Mucosa of descending colon (tissue), 3 donors: Measurements from ENCODE around the gene ZBTB20. TPM values are rescaled to one million over a fixed set of nuclear protein-coding genes. Genes with fewer than 3 reads are reported as not detected.

Experiments used
- ATAC-seq: fragments of 200-7000 bp; cut with Tn5 transposase; one replicate; pipeline ENCODE4 v1.9.1; 2020; ENCODE audit warnings: mild to moderate bottlenecking, moderate library complexity
- DNase-seq, 3 donors: peaks; one replicate each; pipeline ENCODE4 v3.0.0-alpha.2; 2020
- H3K36me3 ChIP-seq: fragments of 200-600 bp; one replicate; pipeline ENCODE4 v1.8.0; 2021; ENCODE audit warnings: low read depth, mild to moderate bottlenecking
- H3K4me1 ChIP-seq: fragments of 200-600 bp; one replicate; pipeline ENCODE4 v1.8.0; 2021; ENCODE audit warnings: low read depth, mild to moderate bottlenecking
- H3K4me3 ChIP-seq: fragments of 200-600 bp; one replicate; pipeline ENCODE4 v1.8.0; 2021; ENCODE audit warnings: mild to moderate bottlenecking
- H3K9me3 ChIP-seq: fragments of 200-600 bp; one replicate; pipeline ENCODE4 v1.8.0; 2021; ENCODE audit warnings: mild to moderate bottlenecking
- intact Hi-C, 2 donors: fragments of 100-400 bp; cut with DNase I in 1 of 2; cut with micrococcal nuclease in 1 of 2; formaldehyde crosslinking; loops; one replicate each; pipeline versions ENCODE4 v1.11.0 to v1.11.1; 2022; cut with DNase I, micrococcal nuclease
- total RNA-seq, 3 donors: library from RNA; stranded (reverse); fragmentation: NEBNext Ultra II Directional in 2 of 3; extraction: Animal tissue kit (Norgen Biotek cat#: 25700) in 2 of 3; gene quantifications; one replicate each; pipeline versions ENCODE4 v1.2.1 to v1.2.4, GENCODE V29; 2021 to 2023
- TF ChIP-seq, protein P1 (sequence below): fragments of 200-600 bp; IDR thresholded peaks from one replicate; pipeline ENCODE4 v1.8.0; 2022; ENCODE audit warnings: antibody characterized with exemption, mild to moderate bottlenecking
- donor health status: DM: no; HTN: no; CAD: no; lungs with moderate emphysema.
- donor health status: DM: no; HTN: no; CAD: no.
- donor health status: DM: no; HTN: yes; CAD: no.

The ZBTB20 gene
- total RNA-seq, 3 donors from 2014 or later = 30.6 to 85.6 (median 37.3) TPM

DNA sequence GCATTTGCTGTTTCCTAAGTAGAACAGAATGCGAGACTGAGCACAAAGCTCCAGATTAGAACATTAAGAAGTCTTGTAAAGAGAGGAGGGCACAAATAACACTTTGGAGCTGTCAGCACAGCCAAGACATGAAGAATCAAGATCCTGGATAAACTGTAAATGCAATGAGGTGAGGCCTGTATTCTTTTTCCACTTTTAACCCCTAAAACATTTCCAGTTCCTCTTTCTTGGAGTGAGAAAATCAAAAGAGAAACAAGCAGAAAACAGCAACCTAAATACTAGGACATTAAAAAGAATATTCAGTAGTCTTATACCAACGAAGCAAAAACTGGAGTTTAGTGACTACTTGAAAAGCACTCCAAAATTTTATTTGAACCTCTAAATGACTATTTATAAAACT is 204.3 kb downstream of the ZBTB20 start:
- DNase-seq = no peak
- no peaks in the 10 kb centered on the region for H3K4me1 ChIP-seq
- no peaks in the 10 kb centered on the region for H3K9me3 ChIP-seq
- intact Hi-C loops = no loop called here
- no peaks in the 10 kb centered on the region for H3K36me3 ChIP-seq
- ATAC-seq = no peak
- TF ChIP-seq, protein P1, sequence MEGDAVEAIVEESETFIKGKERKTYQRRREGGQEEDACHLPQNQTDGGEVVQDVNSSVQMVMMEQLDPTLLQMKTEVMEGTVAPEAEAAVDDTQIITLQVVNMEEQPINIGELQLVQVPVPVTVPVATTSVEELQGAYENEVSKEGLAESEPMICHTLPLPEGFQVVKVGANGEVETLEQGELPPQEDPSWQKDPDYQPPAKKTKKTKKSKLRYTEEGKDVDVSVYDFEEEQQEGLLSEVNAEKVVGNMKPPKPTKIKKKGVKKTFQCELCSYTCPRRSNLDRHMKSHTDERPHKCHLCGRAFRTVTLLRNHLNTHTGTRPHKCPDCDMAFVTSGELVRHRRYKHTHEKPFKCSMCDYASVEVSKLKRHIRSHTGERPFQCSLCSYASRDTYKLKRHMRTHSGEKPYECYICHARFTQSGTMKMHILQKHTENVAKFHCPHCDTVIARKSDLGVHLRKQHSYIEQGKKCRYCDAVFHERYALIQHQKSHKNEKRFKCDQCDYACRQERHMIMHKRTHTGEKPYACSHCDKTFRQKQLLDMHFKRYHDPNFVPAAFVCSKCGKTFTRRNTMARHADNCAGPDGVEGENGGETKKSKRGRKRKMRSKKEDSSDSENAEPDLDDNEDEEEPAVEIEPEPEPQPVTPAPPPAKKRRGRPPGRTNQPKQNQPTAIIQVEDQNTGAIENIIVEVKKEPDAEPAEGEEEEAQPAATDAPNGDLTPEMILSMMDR = no peak
- no peak overlapping the region for H3K4me3 ChIP-seq

DNA sequence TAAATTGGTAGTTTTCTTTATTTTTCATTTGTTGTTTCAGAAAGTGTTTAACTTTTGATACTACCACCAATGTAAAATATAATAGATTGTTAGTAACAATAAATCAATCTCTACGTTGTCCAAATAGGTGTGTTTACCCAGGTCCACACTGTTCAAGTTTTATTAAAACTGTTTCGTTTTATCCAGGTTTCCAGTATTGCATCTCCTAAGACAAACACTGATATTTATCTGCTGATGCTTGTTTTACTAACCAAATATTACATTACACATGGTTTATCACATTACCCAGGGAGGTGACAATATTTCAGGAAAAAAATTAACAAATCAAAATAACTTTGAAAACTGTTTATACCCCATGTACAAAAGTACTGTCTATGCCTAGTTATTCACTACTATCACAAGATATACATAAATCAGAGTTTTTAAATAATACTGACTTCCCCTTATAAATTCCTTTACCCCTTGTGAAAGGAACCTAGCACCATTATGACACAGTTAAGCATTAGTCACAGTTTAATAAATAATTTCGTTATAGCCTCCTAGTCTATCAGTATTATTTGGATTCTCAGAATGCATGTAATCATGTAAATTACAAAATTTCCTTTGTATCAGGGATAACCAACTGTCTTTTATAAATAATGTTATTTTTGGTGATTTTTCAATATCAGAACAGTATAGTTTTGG is 205.3 kb downstream of the ZBTB20 start:
- ATAC-seq (no peak), DNase-seq (no peak)
- no peaks in the 10 kb centered on the region for H3K9me3 ChIP-seq
- H3K36me3 ChIP-seq = no peaks in the 10 kb centered on the region
- H3K4me3 ChIP-seq = no peak overlapping the region
- TF ChIP-seq, protein P1 = no peak
- intact Hi-C loops = no loop called here
- no peaks in the 10 kb centered on the region for H3K4me1 ChIP-seq

DNA sequence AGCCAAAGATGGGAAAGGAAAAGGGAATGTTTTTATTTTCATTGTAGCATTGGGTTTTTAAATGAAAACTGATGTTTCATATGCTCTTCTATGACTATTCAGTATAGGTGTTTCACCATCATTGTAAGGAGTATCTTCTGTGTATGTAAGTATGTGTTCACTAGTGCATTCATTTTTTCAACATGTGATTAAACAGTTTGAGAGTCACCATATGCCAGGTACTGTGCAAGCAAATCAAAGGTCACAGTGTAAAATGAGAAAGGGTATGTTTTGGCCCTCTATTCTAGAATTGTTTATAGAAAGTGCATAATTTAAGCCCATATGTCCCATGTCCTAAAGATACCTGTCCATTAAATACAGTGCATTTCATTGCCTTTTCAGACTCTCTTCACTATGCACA is 207.2 kb downstream of the ZBTB20 start:
- H3K9me3 ChIP-seq = no peaks in the 10 kb centered on the region
- intact Hi-C loops = no loop called here
- no peak for ATAC-seq
- H3K36me3 ChIP-seq = no peaks in the 10 kb centered on the region
- TF ChIP-seq, protein P1 = no peak
- DNase-seq = no peak
- H3K4me1 ChIP-seq = no peaks in the 10 kb centered on the region
- no peak overlapping the region for H3K4me3 ChIP-seq

DNA sequence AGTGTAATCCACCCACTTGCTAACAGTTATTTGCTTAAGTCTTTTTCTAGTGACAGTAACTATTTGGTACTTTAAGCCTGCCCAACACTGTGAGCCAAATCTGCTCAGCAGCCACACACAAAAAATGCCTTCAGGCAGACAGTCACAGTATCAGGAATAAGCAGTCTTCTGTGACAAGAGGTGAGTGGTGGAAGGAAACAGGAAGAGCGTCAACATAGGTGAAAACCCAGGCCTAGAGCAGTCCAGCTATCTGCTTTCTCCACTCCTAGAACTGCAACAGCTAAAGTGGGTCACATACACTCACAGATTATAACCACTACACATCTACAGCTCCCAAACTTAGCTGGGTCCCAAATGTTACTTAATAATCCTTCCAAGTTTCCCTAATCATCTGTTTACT is 213.7 kb downstream of the ZBTB20 start:
- no peaks in the 10 kb centered on the region for H3K36me3 ChIP-seq
- intact Hi-C loops = no loop called here
- no peaks in the 10 kb centered on the region for H3K9me3 ChIP-seq
- H3K4me1 ChIP-seq = no peaks in the 10 kb centered on the region
- no peak overlapping the region for H3K4me3 ChIP-seq
- TF ChIP-seq, protein P1 = no peak
- ATAC-seq (no peak), DNase-seq (no peak)

DNA sequence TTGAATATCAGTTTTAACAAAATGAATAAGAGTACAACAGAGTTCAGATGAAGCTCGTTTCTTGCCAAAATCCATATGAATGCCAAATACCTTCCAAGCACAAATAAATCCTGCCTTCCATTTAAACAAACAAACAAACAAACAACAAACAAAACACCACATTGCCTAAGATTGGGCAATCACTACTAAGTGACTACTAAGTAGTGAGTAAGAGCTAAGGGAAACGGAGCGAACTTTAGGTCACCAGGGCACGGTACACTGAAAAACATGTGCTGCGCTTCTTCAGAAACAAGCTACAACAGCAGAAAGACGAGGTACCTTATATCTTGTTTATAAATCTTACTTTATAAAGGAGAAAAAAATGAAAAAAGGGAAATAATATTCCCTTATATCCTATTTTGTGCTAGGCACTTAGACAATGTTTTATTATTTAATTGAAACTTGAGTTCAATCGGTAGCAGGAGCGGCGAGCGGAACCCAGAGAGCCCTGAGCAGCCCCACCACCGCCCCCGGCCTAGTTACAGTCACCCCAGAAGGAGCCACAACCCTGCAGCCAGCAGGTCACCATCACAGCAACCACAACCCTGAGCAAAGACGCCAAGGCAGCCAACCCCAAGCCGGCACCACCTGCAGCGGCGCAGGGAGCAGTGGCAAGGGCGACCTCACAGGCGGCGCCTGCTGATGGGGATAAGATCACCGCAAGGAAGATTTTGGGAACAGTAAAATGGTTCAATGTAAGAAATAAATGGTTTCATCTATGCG is 216.9 kb downstream of the ZBTB20 start:
- no peak overlapping the region for H3K4me3 ChIP-seq
- no peak for ATAC-seq
- no peak for DNase-seq
- H3K36me3 ChIP-seq = no peaks in the 10 kb centered on the region
- H3K9me3 ChIP-seq = no peaks in the 10 kb centered on the region
- H3K4me1 ChIP-seq = no peaks in the 10 kb centered on the region
- intact Hi-C loops = no loop called here
- TF ChIP-seq, protein P1 = no peak
